Chondrocyte (in vitro differentiated cells): ENCODE results near the gene KANK2. TPM values are rescaled to one million over a fixed set of nuclear protein-coding genes. Genes with fewer than 3 reads are reported as not detected.

Experiments used
- DNase-seq: peaks from one replicate; pipeline ENCODE4 v3.0.0; 2021; ENCODE audit warnings: mixed read lengths, low spot score
- H3K27ac Mint-ChIP-seq: one replicate; pipeline ENCODE4 v1.8.0; 2021; ENCODE audit warnings: mild to moderate bottlenecking, moderate library complexity, mixed read lengths; ENCODE audit not compliant: unreplicated experiment
- H3K27me3 Mint-ChIP-seq: 2 replicates; pipeline ENCODE4 v1.8.0; 2021; ENCODE audit warnings: low read depth, mixed read lengths
- H3K36me3 Mint-ChIP-seq: 2 replicates; pipeline ENCODE4 v1.8.0; 2021; ENCODE audit warnings: low read depth, mixed read lengths
- H3K4me1 Mint-ChIP-seq: 2 replicates; pipeline ENCODE4 v1.8.0; 2021; ENCODE audit warnings: low read depth, mild to moderate bottlenecking, mixed read lengths
- H3K4me3 Mint-ChIP-seq: one replicate; pipeline ENCODE4 v1.8.0; 2021; ENCODE audit warnings: mild to moderate bottlenecking, moderate library complexity, mixed read lengths; ENCODE audit not compliant: unreplicated experiment
- H3K9me3 Mint-ChIP-seq: 2 replicates; pipeline ENCODE4 v1.8.0; 2021; ENCODE audit warnings: low read depth, mixed read lengths
- total RNA-seq: library from RNA; stranded (reverse); gene quantifications from 3 replicates; pipeline ENCODE4 v1.2.1, GENCODE V29; 2021
- TF ChIP-seq, protein P1 (sequence below): fragments of 200-600 bp; sonication (generic); IDR thresholded peaks from 2 replicates; pipeline ENCODE4 v1.5.0; 2021; ENCODE audit warnings: antibody characterized with exemption, mild to moderate bottlenecking, moderate library complexity

KANK2 gene
- total RNA-seq, 1 donor from 2014 or later, result 243 TPM

DNA sequence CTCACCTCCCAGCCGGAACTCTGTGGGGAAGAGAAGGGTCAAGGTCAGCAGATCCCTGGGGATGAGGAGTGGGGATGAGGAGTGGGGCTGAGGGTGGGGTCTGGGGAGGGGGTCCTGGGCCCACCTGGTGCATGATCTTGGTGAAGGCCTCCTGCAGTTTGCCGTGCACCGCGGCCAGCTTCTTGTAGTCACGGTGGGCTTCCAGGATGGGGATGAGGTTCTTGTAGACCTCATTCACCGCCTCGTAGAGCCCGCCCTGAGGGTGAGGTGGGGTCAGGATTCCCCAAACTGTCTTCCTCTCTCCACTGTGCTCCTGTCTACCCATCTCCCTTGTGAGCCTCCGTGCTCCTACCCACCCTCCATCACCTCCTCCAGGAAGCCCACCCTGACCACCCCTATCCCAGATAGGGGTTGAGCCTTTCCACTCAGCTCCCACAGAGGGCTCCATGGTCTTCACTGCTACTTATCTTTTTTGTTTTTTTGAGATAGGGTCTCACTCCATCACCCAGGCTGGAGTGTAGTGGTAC is 6.8 kb upstream of the KANK2 start:
- TF ChIP-seq, protein P1, sequence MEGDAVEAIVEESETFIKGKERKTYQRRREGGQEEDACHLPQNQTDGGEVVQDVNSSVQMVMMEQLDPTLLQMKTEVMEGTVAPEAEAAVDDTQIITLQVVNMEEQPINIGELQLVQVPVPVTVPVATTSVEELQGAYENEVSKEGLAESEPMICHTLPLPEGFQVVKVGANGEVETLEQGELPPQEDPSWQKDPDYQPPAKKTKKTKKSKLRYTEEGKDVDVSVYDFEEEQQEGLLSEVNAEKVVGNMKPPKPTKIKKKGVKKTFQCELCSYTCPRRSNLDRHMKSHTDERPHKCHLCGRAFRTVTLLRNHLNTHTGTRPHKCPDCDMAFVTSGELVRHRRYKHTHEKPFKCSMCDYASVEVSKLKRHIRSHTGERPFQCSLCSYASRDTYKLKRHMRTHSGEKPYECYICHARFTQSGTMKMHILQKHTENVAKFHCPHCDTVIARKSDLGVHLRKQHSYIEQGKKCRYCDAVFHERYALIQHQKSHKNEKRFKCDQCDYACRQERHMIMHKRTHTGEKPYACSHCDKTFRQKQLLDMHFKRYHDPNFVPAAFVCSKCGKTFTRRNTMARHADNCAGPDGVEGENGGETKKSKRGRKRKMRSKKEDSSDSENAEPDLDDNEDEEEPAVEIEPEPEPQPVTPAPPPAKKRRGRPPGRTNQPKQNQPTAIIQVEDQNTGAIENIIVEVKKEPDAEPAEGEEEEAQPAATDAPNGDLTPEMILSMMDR, result peak; percentile 75
- H3K4me3 Mint-ChIP-seq, result no peak overlapping the region
- no peak for DNase-seq
- peaks cover 3% of the 10 kb centered on the region for H3K36me3 Mint-ChIP-seq
- peak overlapping the region; percentile 94 for H3K27ac Mint-ChIP-seq
- no peaks in the 10 kb centered on the region for H3K9me3 Mint-ChIP-seq
- no peaks in the 10 kb centered on the region for H3K27me3 Mint-ChIP-seq
- peaks cover 35% of the 10 kb centered on the region for H3K4me1 Mint-ChIP-seq

DNA sequence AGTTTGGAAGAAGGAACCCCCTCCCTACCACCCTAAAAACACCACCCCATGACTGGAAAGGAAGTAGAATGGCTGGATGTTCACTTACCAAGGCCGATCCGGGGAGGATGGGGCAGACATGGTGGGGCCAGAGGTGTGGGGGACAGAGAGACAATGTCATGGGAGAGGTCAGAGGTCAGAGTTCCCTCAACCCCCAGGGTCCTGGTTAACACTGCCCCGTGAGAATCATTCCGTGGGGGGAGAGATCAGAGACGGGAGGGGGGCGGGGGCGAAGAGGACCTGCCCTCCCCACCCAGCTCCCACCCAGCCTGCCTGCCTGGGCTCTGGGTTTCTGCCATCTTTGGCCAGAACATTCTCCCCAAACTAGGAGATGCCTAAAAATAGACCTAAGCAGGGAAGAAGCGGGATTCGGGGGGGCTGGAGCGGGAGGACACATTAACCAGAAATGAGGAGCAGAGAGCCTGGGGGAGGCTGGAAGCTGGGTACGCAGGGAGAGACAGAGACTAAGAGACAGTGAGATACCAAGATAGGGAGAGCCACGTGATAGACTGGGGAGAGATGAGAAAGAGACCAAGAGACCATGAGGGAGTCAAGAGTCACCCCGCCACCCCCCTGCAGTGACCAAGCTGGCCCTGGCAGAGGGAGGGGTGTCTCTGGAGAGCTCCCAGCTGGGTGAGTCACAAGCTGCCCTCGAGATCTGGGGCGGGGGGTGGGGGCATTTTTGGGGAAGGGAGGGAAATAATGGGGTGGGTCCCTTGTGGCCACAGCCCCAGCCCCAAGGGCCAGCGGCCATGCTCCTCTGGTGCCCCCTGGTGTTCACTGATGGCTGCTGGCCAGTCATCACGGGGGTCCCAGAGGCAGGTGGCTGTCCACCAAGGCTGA is 6.1 kb upstream of the KANK2 start:
- peak overlapping the region; percentile 17 for H3K4me3 Mint-ChIP-seq
- TF ChIP-seq, protein P1, result peak; percentile 97
- H3K4me1 Mint-ChIP-seq, result peaks cover 40% of the 10 kb centered on the region
- no peaks in the 10 kb centered on the region for H3K27me3 Mint-ChIP-seq
- no peak for DNase-seq
- H3K27ac Mint-ChIP-seq, result peak overlapping the region; percentile 94
- H3K9me3 Mint-ChIP-seq, result no peaks in the 10 kb centered on the region
- H3K36me3 Mint-ChIP-seq, result peaks cover 1% of the 10 kb centered on the region

DNA sequence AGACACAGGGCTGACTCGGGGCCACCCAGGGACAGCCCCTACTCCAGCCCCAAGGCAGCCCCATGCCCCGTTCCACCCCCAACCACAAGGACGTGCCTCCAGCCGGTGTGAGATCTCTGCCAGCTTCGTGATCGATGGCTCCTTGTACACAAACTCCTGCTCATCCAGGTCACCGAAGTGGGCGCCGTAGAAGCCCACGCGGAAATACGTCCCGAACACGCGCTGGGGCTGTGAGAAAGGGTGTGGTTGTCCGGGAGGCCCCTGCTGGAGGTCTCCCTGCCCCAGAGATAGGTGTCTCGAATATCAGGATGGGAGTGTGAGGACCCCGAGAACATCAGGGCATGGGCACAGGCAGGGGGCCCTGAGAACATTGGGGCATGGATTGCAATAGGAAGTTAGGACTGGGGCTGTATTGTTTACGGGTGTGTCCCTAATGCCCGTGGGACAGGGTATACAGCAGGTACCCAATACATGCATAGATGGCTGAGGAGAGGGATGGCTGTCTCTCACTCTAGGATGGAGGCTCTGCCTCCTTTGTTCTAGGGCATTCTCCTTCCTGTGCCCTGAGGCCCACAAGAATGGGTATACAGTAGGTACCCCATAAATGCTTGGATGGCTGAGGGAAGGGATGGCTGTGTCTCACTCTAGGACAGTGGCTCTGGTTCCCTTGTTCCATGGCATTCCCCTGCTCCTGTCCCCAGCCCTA is 5.3 kb upstream of the KANK2 start:
- Mint-ChIP-seq H3K9me3 (no peaks in the 10 kb centered on the region), H3K27ac (peak overlapping the region; percentile 94), H3K4me1 (peaks cover 45% of the 10 kb centered on the region), H3K4me3 (no peak overlapping the region), H3K36me3 (peaks cover 1% of the 10 kb centered on the region), H3K27me3 (no peaks in the 10 kb centered on the region)
- DNase-seq, result peak; percentile 90
- TF ChIP-seq, protein P1, result no peak

DNA sequence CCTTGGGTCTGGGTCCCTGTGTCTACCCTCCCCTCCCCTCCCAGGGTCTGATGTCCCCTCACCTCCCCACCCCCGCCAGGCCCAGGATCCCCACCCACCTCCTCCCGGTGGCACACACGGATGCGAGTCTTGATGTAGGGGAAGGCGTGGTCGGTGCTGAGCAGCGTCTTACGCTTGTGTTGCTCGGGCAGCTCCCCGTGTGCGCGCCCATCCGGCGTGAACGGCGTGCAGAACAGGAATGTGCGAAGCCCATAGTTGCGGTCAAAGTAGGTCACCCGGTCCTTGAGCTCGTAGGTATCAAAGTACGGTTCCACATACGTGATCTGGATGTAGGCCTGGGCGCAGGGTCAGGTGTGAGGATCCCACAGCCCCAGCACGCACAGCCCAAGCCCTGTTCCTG is 4.4 kb upstream of the KANK2 start:
- Mint-ChIP-seq H3K27ac (no peak overlapping the region), H3K36me3 (peaks cover 1% of the 10 kb centered on the region), H3K9me3 (no peaks in the 10 kb centered on the region), H3K27me3 (no peaks in the 10 kb centered on the region), H3K4me1 (peaks cover 45% of the 10 kb centered on the region), H3K4me3 (no peak overlapping the region)
- TF ChIP-seq, protein P1, result no peak
- DNase-seq, result no peak

DNA sequence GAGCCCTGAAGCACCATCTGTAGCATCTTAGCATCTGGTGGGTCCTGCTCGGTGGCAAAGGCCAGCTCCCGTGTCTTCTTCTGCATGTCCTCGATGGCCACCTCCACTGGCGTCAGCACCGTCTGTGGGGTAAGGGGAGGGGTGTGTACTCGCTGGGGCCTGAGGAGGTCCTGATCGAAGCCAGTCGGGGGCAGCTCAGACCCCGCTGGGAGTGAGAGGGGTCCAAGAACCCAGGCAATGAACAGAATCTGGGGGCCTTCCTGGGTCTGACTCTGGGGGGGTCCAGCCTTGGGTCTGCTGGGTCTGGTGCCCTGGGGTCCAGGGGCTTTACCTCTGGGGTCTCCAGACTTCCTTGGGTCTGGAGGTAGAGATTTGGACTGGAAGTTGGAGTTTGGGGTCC is 3.6 kb upstream of the KANK2 start:
- Mint-ChIP-seq H3K27ac (no peak overlapping the region), H3K27me3 (no peaks in the 10 kb centered on the region), H3K4me1 (peaks cover 52% of the 10 kb centered on the region)

More for the DNA sequence above, 3.6 kb upstream of the KANK2 start:
- H3K4me3 Mint-ChIP-seq, result no peak overlapping the region
- peak; percentile 84 for DNase-seq
- peaks cover 1% of the 10 kb centered on the region for H3K36me3 Mint-ChIP-seq
- no peaks in the 10 kb centered on the region for H3K9me3 Mint-ChIP-seq
- TF ChIP-seq, protein P1, result no peak
